ENCODE measurements around the gene COX5B.

- TF ChIP-seq TAF7 (tag; IDR thresholded peaks at IDR 0.05) (no peak), POLR2A (conservative IDR thresholded peaks at IDR 0.05) (no peak), JUND (IDR thresholded peaks at IDR 0.05; ENCODE audit: borderline replicate concordance, low read depth, low read length) (no peak), JUND (tag; IDR thresholded peaks at IDR 0.05; ENCODE audit: borderline replicate concordance, low read depth, low read length) (no peak), SMC3 (conservative IDR thresholded peaks at IDR 0.05; ENCODE audit: insufficient read depth, low read depth, low read length) (no peak), ETV5 (CRISPR knock-in tag; IDR thresholded peaks at IDR 0.05; ENCODE audit: low read depth) (no peak)
Observed at GRCh38 chr2:97673915-97674283, 28.0 kb downstream of the COX5B start.

All from K562 (cell line).